HCT116 (cell line): ENCODE measurements around the gene SMAD7.

Experiments
- POLR2A ChIP-seq: IDR thresholded peaks from 2 replicates; pipeline ENCODE4 v1.7.0; 2011; ENCODE audit warnings: borderline replicate concordance; ENCODE audit not compliant: insufficient read depth, insufficient read length; ENCODE audit errors: extremely low read depth
- POLR2AphosphoS5 ChIP-seq: IDR thresholded peaks from 2 replicates; pipeline ENCODE4 v1.6.1; 2011; ENCODE audit warnings: mild to moderate bottlenecking, low read depth, low read length, moderate library complexity
- SP1 ChIP-seq: IDR thresholded peaks from 2 replicates; pipeline ENCODE4 v1.6.1; 2012; ENCODE audit warnings: low read depth
- YY1 ChIP-seq: IDR thresholded peaks from 2 replicates; pipeline ENCODE4 v1.6.1; 2011; ENCODE audit warnings: low read length, low read depth, moderate library complexity, mild to moderate bottlenecking; ENCODE audit not compliant: insufficient replicate concordance; ENCODE audit errors: extremely low read depth
- TF ChIP-seq, protein P1 (sequence below), 3 experiments: fragments of 200-600 bp in 1 of 3; sonication (generic) in 1 of 3; IDR thresholded peaks in 2 of 3; conservative IDR thresholded peaks in 1 of 3; 2 replicates each; pipeline ENCODE4 v1.5.1; 2012 to 2017; ENCODE audit warnings: low read depth in 2 of 3, low read length in 2 of 3, antibody characterized with exemption in 1 of 3, borderline replicate concordance in 1 of 3, control low read depth in 1 of 3, mild to moderate bottlenecking in 1 of 3, mixed read lengths in 1 of 3, mixed run types in 1 of 3, moderate library complexity in 1 of 3; ENCODE audit not compliant: insufficient read depth in 1 of 3

- TF ChIP-seq POLR2AphosphoS5, result no peak
- no peak for TF ChIP-seq YY1
- TF ChIP-seq SP1, result no peak
- TF ChIP-seq, protein P1, sequence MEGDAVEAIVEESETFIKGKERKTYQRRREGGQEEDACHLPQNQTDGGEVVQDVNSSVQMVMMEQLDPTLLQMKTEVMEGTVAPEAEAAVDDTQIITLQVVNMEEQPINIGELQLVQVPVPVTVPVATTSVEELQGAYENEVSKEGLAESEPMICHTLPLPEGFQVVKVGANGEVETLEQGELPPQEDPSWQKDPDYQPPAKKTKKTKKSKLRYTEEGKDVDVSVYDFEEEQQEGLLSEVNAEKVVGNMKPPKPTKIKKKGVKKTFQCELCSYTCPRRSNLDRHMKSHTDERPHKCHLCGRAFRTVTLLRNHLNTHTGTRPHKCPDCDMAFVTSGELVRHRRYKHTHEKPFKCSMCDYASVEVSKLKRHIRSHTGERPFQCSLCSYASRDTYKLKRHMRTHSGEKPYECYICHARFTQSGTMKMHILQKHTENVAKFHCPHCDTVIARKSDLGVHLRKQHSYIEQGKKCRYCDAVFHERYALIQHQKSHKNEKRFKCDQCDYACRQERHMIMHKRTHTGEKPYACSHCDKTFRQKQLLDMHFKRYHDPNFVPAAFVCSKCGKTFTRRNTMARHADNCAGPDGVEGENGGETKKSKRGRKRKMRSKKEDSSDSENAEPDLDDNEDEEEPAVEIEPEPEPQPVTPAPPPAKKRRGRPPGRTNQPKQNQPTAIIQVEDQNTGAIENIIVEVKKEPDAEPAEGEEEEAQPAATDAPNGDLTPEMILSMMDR (IDR thresholded peaks at IDR 0.05 in 2 of 3, conservative IDR thresholded peaks at IDR 0.05 in 1 of 3; ENCODE audit: borderline replicate concordance in 1 of 3, insufficient read depth in 1 of 3, low read depth in 2 of 3, low read length in 2 of 3), result no peak
- no peak for TF ChIP-seq POLR2A
These were observed 62.6 kb downstream of the SMAD7 start for GRCh38 chr18:48887905-48888772.
